Transverse colon (tissue), 4 donors: ENCODE results near the gene FBXO44. TPM values are rescaled to one million over a fixed set of nuclear protein-coding genes. Genes with fewer than 3 reads are reported as not detected.
A peak's percentile ranks its signal among the peaks of the same experiment; 100 is the strongest.
"Not testable (repeated sequence)": the region's sequence is repeated elsewhere in the genome, so short reads cannot be mapped to it uniquely, and the experiment has no call there.

Experiments used
- DNase-seq: peaks from one replicate; pipeline ENCODE4 v3.0.0-alpha.2; 2019
- H3K27ac ChIP-seq, 4 donors: fragments of 200-600 bp; sonication (generic); 2 replicates each; pipeline ENCODE4 v1.5.1; 2016 to 2018; ENCODE audit warnings: inconsistent platforms in 4 of 4
- H3K27me3 ChIP-seq: fragments of 200-600 bp; sonication (generic); 2 replicates; pipeline ENCODE4 v1.5.1; 2017; ENCODE audit warnings: inconsistent platforms
- H3K36me3 ChIP-seq, 4 donors: fragments of 200-600 bp; sonication (generic); 2 replicates each; pipeline ENCODE4 v1.5.1; 2017 to 2019; ENCODE audit warnings: inconsistent platforms in 4 of 4
- H3K4me1 ChIP-seq, 4 donors: fragments of 200-600 bp; sonication (generic); 2 replicates each; pipeline ENCODE4 v1.5.1; 2017 to 2020; ENCODE audit warnings: inconsistent platforms in 4 of 4
- H3K4me3 ChIP-seq, 4 donors: fragments of 200-600 bp; sonication (generic); 1 replicate in 1 of 4; 2 replicates in 3 of 4; pipeline versions ENCODE4 v1.5.1 to v1.6.1; 2017 to 2019; ENCODE audit warnings: inconsistent platforms in 4 of 4
- H3K9me3 ChIP-seq, 2 donors: fragments of 200-600 bp; sonication (generic); 2 replicates each; pipeline ENCODE4 v1.5.1; 2017 to 2019; ENCODE audit warnings: inconsistent platforms in 2 of 2
- EP300 ChIP-seq: sonication (generic); formaldehyde crosslinking; IDR thresholded peaks from one replicate; pipeline ENCODE4 v1.6.1; 2017; ENCODE audit warnings: antibody characterized with exemption, low read depth
- POLR2A ChIP-seq: fragments of 450-650 bp; IDR thresholded peaks from one replicate; pipeline ENCODE4 v1.6.1; 2016; ENCODE audit warnings: antibody characterized with exemption, mild to moderate bottlenecking, moderate library complexity
- POLR2AphosphoS5 ChIP-seq, 3 donors: sonication (generic); formaldehyde crosslinking; IDR thresholded peaks; one replicate each; pipeline ENCODE4 v1.6.1; 2016; ENCODE audit warnings: antibody characterized with exemption in 3 of 3
- WGBS, 2 donors: methylation state at CpG; one replicate each; pipeline ENCODE4 v1.1.5; 2018; ENCODE audit warnings: low coverage in 1 of 2; 5-methylcytosine and 5-hydroxymethylcytosine counted together
- in situ Hi-C, 4 donors: fragments of 200-750 bp; cut with MboI; loops; one replicate each; pipeline versions ENCODE4 v1.15.0 to v1.15.1; 2017; ENCODE audit warnings: low sequenced_read_pairs in 3 of 4, low pct_ligation_motif_present in 1 of 4, low pct_unique_long_range_greater_than_20kb in 1 of 4
- intact Hi-C: fragments of 100-400 bp; cut with DNase I; formaldehyde crosslinking; loops from one replicate; pipeline ENCODE4 v1.15.1; 2023; ENCODE audit warnings: low total_unique reads
- total RNA-seq, 4 donors: library from RNA; depleted of rRNA; stranded (reverse); fragments of >200 nt; gene quantifications; one replicate each; pipeline ENCODE4 v1.1.0, GENCODE V29; 2016
- TF ChIP-seq, protein P1 (sequence below), 5 experiments: fragments of 200-600 bp in 3 of 5; fragments of 450-650 bp in 2 of 5; sonication (generic) in 3 of 5; IDR thresholded peaks; 1 replicate in 2 of 5; 2 replicates in 3 of 5; pipeline ENCODE4 v1.5.1; 2016 to 2017; ENCODE audit warnings: antibody characterized with exemption in 5 of 5, inconsistent platforms in 3 of 5, mild to moderate bottlenecking in 2 of 5, moderate library complexity in 1 of 5

Gene FBXO44
- total RNA-seq, 4 donors from 2014 or later, result 3.2 to 10.5 (median 6.9) TPM

DNA sequence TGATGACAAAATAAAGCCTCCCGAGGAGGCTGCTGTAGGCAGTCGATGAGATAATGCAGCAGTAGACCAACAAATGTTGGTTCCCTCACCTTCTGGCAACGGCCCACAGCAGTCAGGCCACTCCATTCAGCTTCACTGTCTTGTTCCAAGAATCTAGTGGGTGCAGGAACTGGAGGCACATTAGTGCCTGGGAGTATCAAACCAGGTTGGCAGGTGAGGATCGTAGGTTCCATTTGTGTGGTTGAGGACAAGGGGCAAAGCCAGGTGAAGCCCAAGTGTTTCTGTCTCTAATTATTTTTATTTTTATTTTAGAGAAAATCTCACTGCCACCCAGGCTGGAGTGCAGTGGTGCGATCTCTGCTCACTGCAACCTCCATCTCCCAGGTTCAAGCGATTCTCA, 13.7 kb upstream of the FBXO44 start:
- no peaks in the 10 kb centered on the region for H3K36me3 ChIP-seq
- no peaks in the 10 kb centered on the region for H3K4me1 ChIP-seq
- intact Hi-C loops (loop anchor here (5.0 kb wide), 2 partner anchors 399 to 604 kb away; no protein-coding TSS in a partner anchor), in situ Hi-C loops (loop anchor here (10.0 to 25.0 kb wide), 5 partner anchors 304 to 604 kb away; partner anchors contain the start of gene MASP2 (in 2 of the 4))
- no peak for DNase-seq
- no peak overlapping the region for H3K4me3 ChIP-seq
- 60 to 83% methylated on average over 2 to 6 of the region's 6 CpGs for WGBS, 2 donors
- no peaks in the 10 kb centered on the region for H3K9me3 ChIP-seq
- peaks cover 20% of the 10 kb centered on the region for H3K27me3 ChIP-seq
- TF ChIP-seq POLR2A (no peak), POLR2AphosphoS5 (IDR thresholded peaks at IDR 0.05) (no peak), EP300 (no peak)
- TF ChIP-seq, protein P1, sequence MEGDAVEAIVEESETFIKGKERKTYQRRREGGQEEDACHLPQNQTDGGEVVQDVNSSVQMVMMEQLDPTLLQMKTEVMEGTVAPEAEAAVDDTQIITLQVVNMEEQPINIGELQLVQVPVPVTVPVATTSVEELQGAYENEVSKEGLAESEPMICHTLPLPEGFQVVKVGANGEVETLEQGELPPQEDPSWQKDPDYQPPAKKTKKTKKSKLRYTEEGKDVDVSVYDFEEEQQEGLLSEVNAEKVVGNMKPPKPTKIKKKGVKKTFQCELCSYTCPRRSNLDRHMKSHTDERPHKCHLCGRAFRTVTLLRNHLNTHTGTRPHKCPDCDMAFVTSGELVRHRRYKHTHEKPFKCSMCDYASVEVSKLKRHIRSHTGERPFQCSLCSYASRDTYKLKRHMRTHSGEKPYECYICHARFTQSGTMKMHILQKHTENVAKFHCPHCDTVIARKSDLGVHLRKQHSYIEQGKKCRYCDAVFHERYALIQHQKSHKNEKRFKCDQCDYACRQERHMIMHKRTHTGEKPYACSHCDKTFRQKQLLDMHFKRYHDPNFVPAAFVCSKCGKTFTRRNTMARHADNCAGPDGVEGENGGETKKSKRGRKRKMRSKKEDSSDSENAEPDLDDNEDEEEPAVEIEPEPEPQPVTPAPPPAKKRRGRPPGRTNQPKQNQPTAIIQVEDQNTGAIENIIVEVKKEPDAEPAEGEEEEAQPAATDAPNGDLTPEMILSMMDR (IDR thresholded peaks at IDR 0.05), result no peak
- H3K27ac ChIP-seq, result no peak overlapping the region

DNA sequence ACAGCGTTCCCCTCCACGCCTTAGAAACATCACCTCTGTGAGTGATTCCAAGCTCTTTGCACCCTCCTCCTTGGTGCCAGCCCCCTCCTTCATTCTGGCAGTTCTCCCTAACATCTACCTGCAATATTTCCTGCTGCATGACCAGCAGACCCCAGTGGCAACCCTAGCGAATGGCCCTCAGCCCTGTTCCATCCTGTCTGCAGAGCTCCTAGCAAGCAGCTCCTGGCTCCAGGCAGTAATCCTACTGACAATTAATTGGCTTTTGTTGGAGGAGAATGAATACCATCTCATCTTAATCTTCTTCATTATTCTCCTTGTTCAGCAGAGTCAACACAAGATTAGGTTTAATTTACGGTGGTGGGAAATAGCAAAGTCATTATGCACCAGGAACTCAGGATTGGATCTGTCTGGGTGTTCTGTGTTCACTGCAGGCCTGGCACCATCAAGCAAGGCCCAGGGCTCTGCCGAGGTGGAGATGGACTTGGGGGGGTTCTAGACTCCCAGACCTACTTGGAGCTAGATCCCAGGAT, 12.8 kb upstream of the FBXO44 start:
- peaks cover 11% of the 10 kb centered on the region for H3K27me3 ChIP-seq
- DNase-seq, result no peak
- WGBS, 2 donors, result 52 to 80% methylated on average over 1 to 5 of the region's 5 CpGs
- H3K27ac ChIP-seq, result no peak overlapping the region
- H3K4me3 ChIP-seq, result no peak overlapping the region
- H3K9me3 ChIP-seq, result no peaks in the 10 kb centered on the region
- TF ChIP-seq POLR2A (no peak), EP300 (no peak), POLR2AphosphoS5 (IDR thresholded peaks at IDR 0.05) (no peak)
- TF ChIP-seq, protein P1 (IDR thresholded peaks at IDR 0.05), result no peak
- H3K36me3 ChIP-seq, result no peaks in the 10 kb centered on the region
- in situ Hi-C loops, result loop anchor here (10.0 to 25.0 kb wide), 5 partner anchors 305 to 605 kb away; partner anchors contain the start of gene MASP2 (in 2 of the 4)
- no peaks in the 10 kb centered on the region for H3K4me1 ChIP-seq
- intact Hi-C loops, result loop anchor here (5.0 kb wide), 2 partner anchors 400 to 605 kb away; no protein-coding TSS in a partner anchor

DNA sequence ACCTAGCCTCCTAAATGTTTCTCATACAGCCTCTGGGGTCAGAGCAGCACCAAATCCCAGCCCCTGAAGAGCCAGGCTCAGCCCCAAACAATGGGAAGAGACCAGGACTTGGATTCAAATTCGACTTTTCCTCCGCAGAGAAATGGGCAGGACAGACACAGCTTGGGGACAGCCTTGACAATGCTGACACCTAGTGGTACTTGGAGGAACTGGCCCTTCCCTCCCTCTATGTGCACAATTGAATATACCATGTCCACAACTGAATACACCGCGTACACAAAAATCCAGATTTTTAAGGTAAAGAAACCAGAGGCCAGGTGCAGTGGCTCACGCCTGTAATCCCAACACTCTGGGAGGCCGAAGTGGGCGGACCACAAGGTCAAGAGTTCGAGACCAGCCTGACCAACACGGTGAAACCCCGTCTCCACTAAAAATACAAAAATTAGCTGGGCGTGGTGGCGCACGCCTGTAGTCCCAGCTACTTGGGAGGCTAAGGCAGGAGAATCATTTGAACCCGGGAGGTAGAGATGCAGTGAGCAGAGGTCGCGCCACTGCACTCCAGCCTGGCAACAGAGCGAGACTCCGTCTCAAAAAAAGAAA, 12.2 kb upstream of the FBXO44 start:
- peaks cover 10% of the 10 kb centered on the region for H3K27me3 ChIP-seq
- in situ Hi-C loops, result loop anchor here (10.0 to 25.0 kb wide), 5 partner anchors 305 to 605 kb away; partner anchors contain the start of gene MASP2 (in 2 of the 4)
- not testable (repeated sequence) for H3K27ac ChIP-seq, H3K36me3 ChIP-seq, H3K4me3 ChIP-seq, H3K4me1 ChIP-seq, H3K9me3 ChIP-seq
- intact Hi-C loops, result loop anchor here (5.0 kb wide), 2 partner anchors 400 to 605 kb away; no protein-coding TSS in a partner anchor
- DNase-seq, result peak; percentile 71
- 48 to 60% methylated on average over 10 to 18 of the region's 18 CpGs for WGBS, 2 donors
- TF ChIP-seq, protein P1 (IDR thresholded peaks at IDR 0.05), result peak; percentile 88 to 97 (median 96)

DNA sequence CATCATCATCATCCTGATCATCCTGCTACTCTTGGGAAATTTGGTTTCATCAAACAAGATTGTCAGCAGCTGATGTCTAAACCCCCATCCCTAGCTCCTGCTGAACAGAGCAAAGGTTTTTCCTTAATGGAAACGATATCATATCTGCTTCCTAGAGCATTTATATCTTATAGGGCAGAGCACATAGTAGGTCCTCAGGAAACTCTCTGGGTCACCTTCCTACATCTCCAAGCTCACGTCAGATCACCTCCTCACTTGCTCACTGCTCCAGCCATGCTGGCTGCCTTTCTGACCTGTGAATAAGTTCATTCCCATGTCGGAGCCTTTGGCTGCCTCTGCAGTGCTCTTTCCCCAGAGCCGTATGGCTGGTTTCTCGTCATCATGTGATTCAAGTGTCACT, 10.9 kb upstream of the FBXO44 start:
- Histone ChIP-seq H3K4me1 (peaks cover 0 to 9% (median 6%) of the 10 kb centered on the region in 4 donors), H3K27me3 (peaks cover 23% of the 10 kb centered on the region), H3K9me3 (no peaks in the 10 kb centered on the region), H3K27ac (no peak overlapping the region), H3K4me3 (no peak overlapping the region), H3K36me3 (no peaks in the 10 kb centered on the region)
- TF ChIP-seq EP300 (no peak), POLR2AphosphoS5 (IDR thresholded peaks at IDR 0.05) (no peak), POLR2A (no peak)
- TF ChIP-seq, protein P1 (IDR thresholded peaks at IDR 0.05), result no peak
- intact Hi-C loops, result loop anchor here (5.0 kb wide), 2 partner anchors 401 to 606 kb away; no protein-coding TSS in a partner anchor
- 45% methylated on average over 5 of the region's 5 CpGs; no CpG with 5 or more reads in 1 of the 2 donors for WGBS, 2 donors
- no peak for DNase-seq
- in situ Hi-C loops, result loop anchor here (10.0 to 25.0 kb wide), 5 partner anchors 306 to 606 kb away; partner anchors contain the start of gene MASP2 (in 2 of the 4)
